H1 (cell line): ENCODE measurements around the gene PDE4D. TPM values are rescaled to one million over a fixed set of nuclear protein-coding genes. Genes with fewer than 3 reads are reported as not detected.

Experiments
- CTCF ChIA-PET: fragments of 300-600 bp; sonication (Branson Sonifier 250); formaldehyde crosslinking; loops from one replicate; lab custom pipeline; 2021; ENCODE audit not compliant: partially characterized antibody; lab: Charles Lee
- POLR2A ChIA-PET: fragments of 300-600 bp; sonication (Branson Sonifier 250); formaldehyde crosslinking; loops from one replicate; lab custom pipeline; 2021; ENCODE audit warnings: inconsistent platforms; ENCODE audit not compliant: partially characterized antibody; lab: Charles Lee
- DNase-seq, 2 experiments: peaks; one replicate each; pipeline versions ENCODE4 v3.0.0 to v3.0.0-alpha.2; 2010 to 2022; ENCODE audit warnings: low spot score in 2 of 2, low read depth in 1 of 2, mixed read lengths in 1 of 2
- FAIRE-seq: peaks from 2 replicates; lab custom pipeline; 2011; peaks lifted over from hg19 to GRCh38; lab: Jason Lieb, UNC
- H2AFZ ChIP-seq: 2 replicates; pipeline ENCODE4 v1.8.1; 2012; ENCODE audit warnings: low read length, inconsistent platforms
- H2AK5ac ChIP-seq: 2 replicates; pipeline ENCODE4 v1.6.1; 2013; ENCODE audit warnings: low read depth, low read length
- H2BK120ac ChIP-seq: replicated peaks from 2 replicates; pipeline ENCODE3; 2013; ENCODE audit warnings: low read depth, low read length, inconsistent platforms
- H2BK12ac ChIP-seq: 2 replicates; pipeline ENCODE4 v1.6.1; 2013; ENCODE audit warnings: low read depth, low read length
- H2BK15ac ChIP-seq: 2 replicates; pipeline ENCODE4 v1.6.1; 2013; ENCODE audit warnings: low read length
- H2BK20ac ChIP-seq: 2 replicates; pipeline ENCODE4 v1.6.1; 2013; ENCODE audit warnings: low read length
- H2BK5ac ChIP-seq: 2 replicates; pipeline ENCODE4 v1.6.1; 2013; ENCODE audit warnings: low read depth, low read length
- H3K14ac ChIP-seq: 2 replicates; pipeline ENCODE4 v1.6.1; 2013; ENCODE audit warnings: inconsistent platforms; ENCODE audit not compliant: insufficient read length
- H3K18ac ChIP-seq: 2 replicates; pipeline ENCODE4 v1.6.1; 2013; ENCODE audit warnings: low read length; ENCODE audit errors: extremely low read depth
- H3K23ac ChIP-seq: 2 replicates; pipeline ENCODE4 v1.6.1; 2013; ENCODE audit warnings: inconsistent platforms; ENCODE audit not compliant: insufficient read length
- H3K23me2 ChIP-seq: 2 replicates; pipeline ENCODE4 v1.6.1; 2013; ENCODE audit warnings: low read depth, low read length
- H3K27ac ChIP-seq: 2 replicates; pipeline ENCODE4 v1.6.1; 2011; ENCODE audit warnings: low read depth, low read length, inconsistent platforms
- H3K27me3 ChIP-seq, 4 experiments: replicated peaks in 1 of 4; 1 replicate in 1 of 4; 2 replicates in 3 of 4; pipeline versions ENCODE4 v1.6.1 to v1.8.1; 2011 to 2013; ENCODE audit warnings: low read length in 3 of 4, mild to moderate bottlenecking in 3 of 4, inconsistent platforms in 2 of 4, mixed read lengths in 2 of 4, moderate library complexity in 1 of 4; ENCODE audit not compliant: control insufficient read depth in 3 of 4, insufficient read depth in 3 of 4; ENCODE audit errors: extremely low read depth in 1 of 4
- H3K36me3 ChIP-seq, 4 experiments: 2 replicates each; pipeline versions ENCODE4 v1.6.1 to v1.8.1; 2011 to 2013; ENCODE audit warnings: mild to moderate bottlenecking in 4 of 4, low read length in 3 of 4, moderate library complexity in 2 of 4, control low read depth in 1 of 4, inconsistent platforms in 1 of 4; ENCODE audit not compliant: insufficient read depth in 4 of 4, control insufficient read depth in 2 of 4
- H3K4ac ChIP-seq: replicated peaks from 2 replicates; pipeline ENCODE3; 2013; ENCODE audit warnings: low read length, low read depth, mixed read lengths, inconsistent platforms; ENCODE audit not compliant: insufficient read length
- H3K4me1 ChIP-seq, 4 experiments: replicated peaks in 1 of 4; 1 replicate in 1 of 4; 2 replicates in 3 of 4; pipeline versions ENCODE4 v1.6.1 to v1.8.1; 2011 to 2013; ENCODE audit warnings: low read length in 3 of 4, inconsistent platforms in 2 of 4, mixed read lengths in 1 of 4; ENCODE audit not compliant: insufficient read depth in 4 of 4, control insufficient read depth in 3 of 4
- H3K4me2 ChIP-seq, 2 experiments: 2 replicates each; pipeline versions ENCODE4 v1.6.1 to v1.8.1; 2011 to 2013; ENCODE audit warnings: low read depth in 2 of 2, low read length in 2 of 2, control low read depth in 1 of 2, inconsistent platforms in 1 of 2, mild to moderate bottlenecking in 1 of 2; ENCODE audit not compliant: insufficient read depth in 1 of 2
- H3K4me3 ChIP-seq, 4 experiments: fragments of 200-600, 300-600 bp in 1 of 4; sonication (generic), shearing (Covaris generic), sonication (Bioruptor Twin) in 1 of 4; 2 replicates each; pipeline versions ENCODE4 v1.5.1 to v1.8.1; 2011 to 2016; ENCODE audit warnings: low read length in 4 of 4, low read depth in 3 of 4, control low read depth in 2 of 4, inconsistent platforms in 2 of 4, mild to moderate bottlenecking in 2 of 4, mixed read lengths in 1 of 4, moderate library complexity in 1 of 4; ENCODE audit not compliant: insufficient read depth in 2 of 4; ENCODE audit errors: extremely low read depth in 1 of 4
- H3K56ac ChIP-seq: replicated peaks from 2 replicates; pipeline ENCODE3; 2013; ENCODE audit warnings: low read depth, mild to moderate bottlenecking, mixed read lengths, low read length, inconsistent platforms; ENCODE audit not compliant: insufficient read length
- H3K79me1 ChIP-seq: 2 replicates; pipeline ENCODE4 v1.6.1; 2013; ENCODE audit warnings: low read depth, low read length, control low read depth
- H3K79me2 ChIP-seq, 2 experiments: 2 replicates each; pipeline versions ENCODE4 v1.6.1 to v1.8.1; 2012 to 2013; ENCODE audit warnings: low read length in 2 of 2, mild to moderate bottlenecking in 2 of 2, inconsistent platforms in 1 of 2; ENCODE audit not compliant: insufficient read depth in 2 of 2, control insufficient read depth in 1 of 2
- H3K9ac ChIP-seq, 4 experiments: replicated peaks in 1 of 4; 1 replicate in 1 of 4; 2 replicates in 3 of 4; pipeline versions ENCODE4 v1.6.1 to v1.8.1; 2011 to 2013; ENCODE audit warnings: low read depth in 3 of 4, low read length in 3 of 4, control low read depth in 2 of 4, mild to moderate bottlenecking in 2 of 4, moderate library complexity in 2 of 4, inconsistent platforms in 1 of 4; ENCODE audit errors: extremely low read depth in 1 of 4
- H3K9me3 ChIP-seq, 2 experiments: 2 replicates each; pipeline versions ENCODE4 v1.6.1 to v1.8.1; 2012 to 2013; ENCODE audit warnings: mild to moderate bottlenecking in 2 of 2, moderate library complexity in 2 of 2, control low read depth in 1 of 2, inconsistent platforms in 1 of 2, low read depth in 1 of 2, low read length in 1 of 2, mixed read lengths in 1 of 2; ENCODE audit not compliant: insufficient read depth in 2 of 2
- H4K20me1 ChIP-seq, 2 experiments: replicated peaks in 1 of 2; 2 replicates each; pipeline versions ENCODE3 to v1.8.1; 2011 to 2013; ENCODE audit warnings: inconsistent platforms in 2 of 2, low read length in 2 of 2, mild to moderate bottlenecking in 1 of 2; ENCODE audit not compliant: insufficient read depth in 2 of 2, control insufficient read depth in 1 of 2
- H4K5ac ChIP-seq: 2 replicates; pipeline ENCODE4 v1.6.1; 2013; ENCODE audit warnings: low read length, low read depth, mixed read lengths, inconsistent platforms; ENCODE audit not compliant: insufficient read length
- H4K8ac ChIP-seq: 2 replicates; pipeline ENCODE4 v1.8.0; 2013; ENCODE audit warnings: mild to moderate bottlenecking, moderate library complexity, low read length, inconsistent platforms; ENCODE audit not compliant: insufficient read depth; ENCODE audit errors: extremely low read depth
- H4K91ac ChIP-seq: replicated peaks from 2 replicates; pipeline ENCODE3; 2013; ENCODE audit warnings: low read length, mixed read lengths, inconsistent platforms; ENCODE audit not compliant: insufficient read length
- BCL11A ChIP-seq, 2 experiments: IDR thresholded peaks; one replicate each; pipeline ENCODE4 v1.6.1; 2011; ENCODE audit warnings: low read depth in 2 of 2, low read length in 2 of 2, mild to moderate bottlenecking in 2 of 2
- GTF2F1 ChIP-seq: IDR thresholded peaks from 2 replicates; pipeline ENCODE4 v1.6.1; 2012; ENCODE audit warnings: low read depth, low read length, improper control_type of control experiment, borderline replicate concordance
- RFX5 ChIP-seq: IDR thresholded peaks from 2 replicates; pipeline ENCODE4 v1.6.1; 2011; ENCODE audit warnings: low read depth, low read length, improper control_type of control experiment, borderline replicate concordance
- SIRT6 ChIP-seq: IDR thresholded peaks from one replicate; pipeline ENCODE4 v1.7.1; 2012; ENCODE audit warnings: low read length, inconsistent platforms
- TAF1 ChIP-seq: IDR thresholded peaks from 2 replicates; pipeline ENCODE4 v1.6.1; 2011; ENCODE audit warnings: mild to moderate bottlenecking, low read depth, low read length
- WGBS, 2 experiments: shearing (Covaris generic) in 1 of 2; methylation state at CpG; one replicate each; pipeline versions ENCODE4 v1.1.6 to v1.1.7; 2013 to 2015; ENCODE audit warnings: low lambda C conversion rate in 2 of 2, mixed read lengths in 2 of 2, inconsistent platforms in 1 of 2, low coverage in 1 of 2, missing lambda C conversion rate in 1 of 2; ENCODE audit not compliant: insufficient replicate concordance in 2 of 2, insufficient coverage in 1 of 2, insufficient read length in 1 of 2; ENCODE audit errors: extremely low coverage in 1 of 2, missing lambda C conversion rate in 1 of 2; 5-methylcytosine and 5-hydroxymethylcytosine counted together
- polyA plus RNA-seq, 7 experiments: library from polyadenylated mRNA; depleted of rRNA in 3 of 7; stranded (reverse) in 5 of 7; unstranded in 2 of 7; fragments of >200 nt in 5 of 7; fragments of 200-250 nt in 2 of 7; gene quantifications; 1 replicate in 5 of 7; 2 replicates in 1 of 7; 4 replicates in 1 of 7; pipeline versions ENCODE4 v1.2.1 to v1.2.3, GENCODE V29; 2011 to 2013; ENCODE audit warnings: missing spikeins in 2 of 7, mixed read lengths in 2 of 7
- total RNA-seq: library from RNA; stranded (reverse); fragmentation: NEBNext Ultra II Directional; extraction: Animal tissue kit (Norgen Biotek cat#: 25700); gene quantifications from 2 replicates; pipeline ENCODE4 v1.2.1, GENCODE V29; 2021

PDE4D gene
- total and polyA plus RNA-seq, 2 of the 8 experiments (the other 6 are each of a cell fraction or from before 2014, with no cell fraction given), result 2.3 to 3.7 TPM

DNA sequence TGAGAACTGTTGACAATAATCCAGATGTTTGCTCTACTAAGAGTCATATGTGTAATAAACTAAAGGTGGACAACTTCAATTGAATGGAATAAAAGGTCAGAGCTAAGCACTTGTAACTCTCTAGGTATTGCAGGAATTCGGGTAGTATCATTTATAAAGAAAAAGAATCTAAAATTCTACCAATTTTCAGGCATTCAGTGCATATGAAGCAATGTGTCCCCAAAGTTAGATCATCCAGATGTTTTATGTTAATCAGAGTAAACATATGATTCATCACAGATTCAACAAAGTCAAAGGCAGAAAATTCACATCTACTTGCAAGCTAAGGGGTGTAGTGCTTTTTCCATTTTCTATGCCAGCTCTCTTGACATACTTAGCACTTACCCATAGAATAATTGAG is 477.1 kb downstream of the PDE4D start:
- no peak overlapping the region for H4K8ac ChIP-seq
- H3K79me2 ChIP-seq, result no peaks in the 10 kb centered on the region
- no peak overlapping the region for H2AK5ac ChIP-seq
- no peak overlapping the region for H3K4me2 ChIP-seq
- H4K5ac ChIP-seq, result no peak overlapping the region
- H3K9me3 ChIP-seq, result no peaks in the 10 kb centered on the region
- H2BK5ac ChIP-seq, result no peak overlapping the region
- no peak overlapping the region for H2BK15ac ChIP-seq
- H2BK20ac ChIP-seq, result no peak overlapping the region
- H3K4ac ChIP-seq, result no peak overlapping the region
- no peak overlapping the region for H3K27ac ChIP-seq
- no peaks in the 10 kb centered on the region; a peak in 1 of 8 replicates for H3K36me3 ChIP-seq
- no peak overlapping the region for H3K9ac ChIP-seq
- H2AFZ ChIP-seq, result no peak overlapping the region
- no peaks in the 10 kb centered on the region for H4K20me1 ChIP-seq
- H2BK12ac ChIP-seq, result no peak overlapping the region
- ChIA-PET POLR2A (no interaction called here), CTCF (interaction anchor here (1.3 kb wide), 1 partner anchor 26 kb away, joined by 3 read pairs; no protein-coding TSS in a partner anchor)
- 95% methylated on average over 1 of the region's 1 CpG; no CpG with 5 or more reads in 1 of the 2 experiments for WGBS, 2 experiments
- H3K4me3 ChIP-seq, result no peak overlapping the region
- H4K91ac ChIP-seq, result no peak overlapping the region
- H3K79me1 ChIP-seq, result no peaks in the 10 kb centered on the region
- no peak overlapping the region for H3K56ac ChIP-seq
- TF ChIP-seq RFX5 (no peak), GTF2F1 (no peak), TAF1 (no peak), BCL11A (IDR thresholded peaks at IDR 0.05; ENCODE audit: low read depth in 2 of 2, low read length in 2 of 2) (no peak), SIRT6 (no peak)
- no peaks in the 10 kb centered on the region for H3K4me1 ChIP-seq
- DNase-seq, result no peak
- H2BK120ac ChIP-seq, result no peak overlapping the region
- H3K27me3 ChIP-seq, result no peaks in the 10 kb centered on the region
- no peak overlapping the region for H3K23ac ChIP-seq
- no peaks in the 10 kb centered on the region for H3K23me2 ChIP-seq
- no peak overlapping the region for H3K14ac ChIP-seq
- no peak for FAIRE-seq
- no peak overlapping the region for H3K18ac ChIP-seq
